GM19467 (cell line): Measurements from ENCODE around the gene ANXA2.
"Not testable (repeated sequence)": the region's sequence is repeated elsewhere in the genome, so short reads cannot be mapped to it uniquely, and the experiment has no call there.

Source experiments
- ATAC-seq: cut with Tn5 transposase; IDR thresholded peaks from one replicate; pipeline ENCODE4 v1.9.1; 2021; ENCODE audit warnings: mild to moderate bottlenecking, moderate library complexity; ENCODE audit not compliant: unreplicated experiment

ANXA2 gene

DNA sequence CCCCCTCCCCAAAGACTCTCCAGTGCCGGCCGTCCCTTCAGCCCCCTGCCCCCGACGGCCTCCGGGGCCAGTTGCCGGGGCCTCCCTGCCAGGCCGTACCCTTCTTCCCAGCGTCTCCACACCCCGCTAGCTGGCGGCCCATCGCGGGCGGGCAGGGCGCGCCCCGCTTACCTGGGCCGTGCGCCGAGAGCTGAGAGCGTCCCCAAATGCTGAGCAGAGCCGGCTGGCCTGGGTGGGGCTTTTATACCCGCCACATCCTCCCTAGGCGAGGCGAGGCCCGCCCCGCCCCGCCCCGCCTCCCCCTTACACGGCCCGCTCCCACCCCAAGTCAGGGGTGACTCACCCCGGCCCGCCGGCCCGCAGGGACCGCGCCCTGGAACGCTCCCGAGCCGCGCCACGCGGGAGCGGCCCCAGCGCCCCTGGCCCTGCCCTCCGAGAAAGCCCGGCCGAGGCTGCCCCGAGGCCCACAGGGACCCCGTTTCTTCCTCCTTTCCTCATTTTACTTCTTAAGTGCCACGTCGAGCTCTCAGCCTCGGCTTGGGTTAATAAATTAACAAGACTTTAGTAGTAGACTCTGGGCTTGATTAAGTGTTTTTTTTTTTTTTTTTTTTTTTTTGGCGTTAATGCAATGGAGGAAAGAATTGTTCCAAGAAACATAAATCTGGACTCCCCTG is at the start of gene ANXA2:
TSS of gene ANXA2 (minus strand) at position 215 of the 674 bp plus-strand sequence. CDS start 11,911 bp downstream, outside the sequence.
- ATAC-seq: peak; percentile 67

- no peak for ATAC-seq
Measured at GRCh38 chr15:60444289-60444912, 46.6 kb upstream of the ANXA2 start.

- no peak for ATAC-seq
Measured at GRCh38 chr15:60442763-60443162, 45.0 kb upstream of the ANXA2 start.

- no peak for ATAC-seq
Measured at GRCh38 chr15:60442031-60442650, 44.4 kb upstream of the ANXA2 start.

GRCh38 chr15:60441331-60441730 is 43.5 kb upstream of the ANXA2 start:
- ATAC-seq: no peak

DNA sequence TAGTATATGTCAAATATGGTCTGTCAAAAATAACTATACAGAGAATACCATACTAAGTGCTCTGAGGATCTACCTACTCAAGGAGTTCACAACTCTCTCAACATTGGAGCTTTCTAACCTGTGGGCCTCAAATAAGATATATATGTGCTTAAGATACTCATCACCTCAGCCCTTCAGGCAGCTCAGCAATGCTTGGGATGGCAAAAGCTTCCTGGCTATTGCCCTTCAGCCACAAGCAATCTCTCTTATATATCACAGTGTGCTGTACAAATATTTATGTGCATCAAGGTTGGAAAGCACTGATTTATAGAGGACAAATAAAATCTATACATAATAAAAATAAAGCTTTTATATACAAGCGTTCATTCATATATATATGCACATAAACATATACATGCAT is 40.9 kb upstream of the ANXA2 start:
- ATAC-seq: no peak

- no peak for ATAC-seq
Measured at GRCh38 chr15:60428935-60429334, 31.1 kb upstream of the ANXA2 start.

- no peak for ATAC-seq
Measured at GRCh38 chr15:60426870-60427508, 29.2 kb upstream of the ANXA2 start.

DNA sequence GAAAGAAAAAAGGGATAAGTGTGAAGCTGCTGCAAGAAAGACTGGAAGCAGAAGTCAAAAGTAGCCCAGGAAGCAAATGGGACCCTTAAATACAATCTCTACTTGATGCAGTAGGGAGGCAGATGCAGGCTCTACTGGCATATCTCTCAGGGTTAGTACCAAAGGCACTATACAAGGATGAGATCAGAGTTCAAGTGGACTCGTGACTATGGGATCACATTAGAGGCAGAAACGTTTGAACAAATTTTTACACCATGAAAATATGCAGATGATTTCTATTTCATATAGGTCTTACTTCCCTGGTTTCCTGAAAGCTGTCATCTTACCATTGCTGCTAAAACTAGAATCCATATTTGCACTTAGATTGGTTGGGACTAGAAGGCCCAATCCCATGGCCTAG is 27.7 kb upstream of the ANXA2 start:
- no peak for ATAC-seq

DNA sequence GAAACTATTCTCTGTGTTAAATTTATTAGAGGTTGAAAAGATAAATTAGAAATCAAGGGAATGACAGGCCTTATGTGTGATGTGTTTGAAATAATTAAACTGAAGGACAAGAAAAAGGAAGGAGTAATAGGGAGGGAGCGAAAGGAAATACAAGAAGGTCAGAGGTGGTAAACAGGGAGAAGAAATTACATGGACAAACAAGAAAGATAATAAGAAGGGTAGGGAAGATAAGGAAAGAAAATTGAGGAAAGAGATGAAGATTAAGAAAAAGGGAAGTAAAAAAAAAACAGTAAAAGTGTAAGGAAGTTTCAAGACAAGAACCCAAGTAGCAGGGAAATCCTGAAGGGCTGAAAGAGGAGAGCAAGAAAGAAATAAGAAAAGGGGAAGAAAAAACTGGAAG is 26.2 kb upstream of the ANXA2 start:
- no peak for ATAC-seq

DNA sequence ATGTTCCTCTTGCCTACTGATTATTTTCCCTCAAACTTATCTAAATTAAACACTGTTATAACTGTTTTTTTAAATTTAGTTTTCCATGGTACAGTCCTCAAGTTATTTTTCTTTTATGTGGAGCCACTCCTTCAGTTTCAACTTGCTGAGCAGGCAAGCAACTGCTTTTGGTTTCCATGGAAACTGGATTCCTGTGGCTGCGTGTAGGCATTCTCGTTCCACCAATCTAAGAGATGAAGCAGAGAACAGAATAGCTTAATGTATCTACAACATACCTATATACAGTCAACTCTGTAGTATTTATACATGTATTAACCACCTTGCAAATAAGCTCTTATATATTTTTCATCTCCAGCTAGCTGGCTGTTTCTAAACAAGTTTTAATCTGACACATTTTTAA is 25.8 kb upstream of the ANXA2 start:
- ATAC-seq: no peak

- ATAC-seq: no peak
Measured at GRCh38 chr15:60421544-60421943, 23.8 kb upstream of the ANXA2 start.

DNA sequence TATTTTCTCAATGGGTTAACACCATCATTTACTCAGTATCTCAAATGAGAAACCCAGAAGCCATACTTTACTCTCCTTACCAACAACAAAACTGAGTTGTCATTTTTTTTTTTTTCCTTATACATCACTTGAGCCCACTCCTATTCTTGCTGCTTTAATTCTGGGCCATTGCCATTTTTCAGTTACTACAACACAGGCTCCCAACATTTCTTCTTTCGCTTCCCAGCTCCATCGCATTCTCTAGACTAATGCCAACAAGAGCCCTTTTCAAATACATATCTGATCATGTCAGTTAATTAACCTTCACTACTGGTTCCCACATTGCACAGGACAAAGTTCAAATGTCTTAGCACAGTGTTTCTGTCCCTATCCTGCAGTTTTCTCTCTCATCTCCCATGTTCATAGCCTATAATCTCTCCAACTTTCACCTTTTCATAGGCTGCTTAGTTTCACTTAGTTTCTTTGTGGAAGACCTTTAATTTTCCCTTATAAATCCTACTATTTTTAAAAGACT is 22.5 kb upstream of the ANXA2 start:
- ATAC-seq: no peak

GRCh38 chr15:60419753-60420152 is 22.0 kb upstream of the ANXA2 start:
- no peak for ATAC-seq

GRCh38 chr15:60418096-60418495 is 20.3 kb upstream of the ANXA2 start:
- ATAC-seq: no peak

GRCh38 chr15:60417112-60417511 is 19.3 kb upstream of the ANXA2 start:
- no peak for ATAC-seq

DNA sequence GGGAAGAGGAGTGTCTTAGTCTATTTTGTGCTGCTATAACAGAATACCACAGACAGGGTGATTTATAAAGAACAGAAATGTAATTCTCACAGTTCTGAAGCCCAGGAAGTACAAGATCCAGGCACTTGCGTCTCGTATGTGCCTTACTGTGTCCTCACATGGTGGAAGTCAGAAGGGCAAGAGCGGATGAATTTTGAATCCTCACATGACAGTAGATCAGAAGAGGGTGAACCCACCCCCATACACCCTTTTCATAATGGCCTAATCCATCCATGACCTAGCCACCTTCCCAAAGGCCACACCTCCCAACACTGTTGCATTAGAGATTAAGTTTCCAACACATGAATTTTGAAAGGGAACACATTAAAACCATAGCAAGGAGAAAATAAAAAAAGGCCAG is 18.7 kb upstream of the ANXA2 start:
- ATAC-seq: no peak

DNA sequence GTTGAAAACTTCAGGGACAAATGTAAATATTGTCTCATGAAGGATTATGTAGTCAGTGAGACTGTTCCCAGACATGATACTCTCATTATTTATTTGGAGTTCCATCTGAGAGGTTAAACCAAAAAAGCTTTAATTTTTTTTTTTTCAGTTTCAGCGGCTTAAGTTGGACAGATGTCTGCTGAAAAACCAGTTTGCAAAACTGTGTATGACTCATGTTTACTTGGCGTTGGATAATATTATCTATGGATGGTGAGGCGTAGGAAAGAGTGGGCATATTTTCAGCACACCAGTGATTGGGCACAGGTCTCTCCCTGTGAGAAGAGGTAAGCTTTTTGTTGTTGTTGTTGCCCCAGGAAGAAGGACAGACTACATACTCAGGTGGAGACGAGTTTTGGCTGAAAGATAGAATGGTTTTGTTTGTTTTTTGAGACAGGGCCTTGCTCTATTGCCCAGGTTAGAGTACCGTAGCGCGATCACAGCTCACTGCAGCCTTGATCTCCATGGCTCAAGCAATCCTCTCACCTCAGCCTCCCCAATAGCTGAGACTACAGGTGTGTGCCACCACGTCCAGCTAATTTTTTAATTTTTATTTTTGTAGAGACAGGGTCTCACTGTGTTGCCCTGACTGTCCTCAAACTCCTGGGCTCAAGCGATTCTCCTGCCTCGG is 16.4 kb upstream of the ANXA2 start:
- no peak for ATAC-seq

DNA sequence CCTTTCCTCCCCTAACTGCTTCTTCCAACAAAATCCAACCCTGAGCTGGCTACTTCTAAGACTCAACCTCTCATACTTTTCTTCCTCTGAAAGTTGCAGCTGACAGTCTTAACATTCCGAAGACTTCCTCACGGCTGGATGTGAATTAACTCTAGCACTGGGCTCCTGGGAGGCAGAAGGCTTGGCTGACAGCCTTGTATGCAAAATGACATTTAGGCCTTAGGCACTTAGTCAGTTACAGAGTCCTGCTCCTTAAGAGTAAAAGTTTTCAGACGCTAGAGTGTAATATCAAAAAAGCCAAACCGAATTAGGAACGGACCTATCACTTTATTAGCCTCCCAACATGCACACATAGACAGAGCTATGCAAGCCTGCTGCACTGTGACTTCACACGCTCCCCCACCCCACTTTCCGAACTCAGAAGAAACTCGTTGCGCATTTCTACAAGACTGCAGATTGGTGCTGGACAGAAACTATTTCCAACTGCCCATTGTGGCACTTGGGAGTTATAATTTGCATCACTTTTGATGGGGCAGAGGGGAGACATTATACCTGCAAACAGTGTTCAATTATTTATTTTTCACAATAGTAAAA is 15.5 kb upstream of the ANXA2 start:
- no peak for ATAC-seq

DNA sequence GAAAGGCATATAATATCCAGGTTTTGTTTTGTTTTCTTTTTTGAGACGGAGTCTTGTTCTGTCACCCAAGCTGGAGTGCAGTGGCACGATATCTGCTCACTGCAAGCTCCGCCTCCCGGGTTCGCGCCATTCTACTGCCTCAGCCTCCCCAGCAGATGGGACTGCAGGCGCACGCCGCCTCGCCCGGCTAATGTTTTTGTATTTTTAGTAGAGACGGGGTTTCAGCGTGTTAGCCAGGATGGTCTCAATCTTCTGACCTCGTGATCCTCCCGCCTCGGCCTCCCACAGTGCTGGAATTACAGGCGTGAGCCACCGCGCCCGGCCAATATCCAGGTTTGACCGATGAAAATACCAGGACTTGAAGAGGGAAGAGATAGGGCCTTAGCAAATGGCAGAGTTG is 15.0 kb upstream of the ANXA2 start:
- ATAC-seq: not testable (repeated sequence)
